ENCODE results near the gene PERM1.

- TF ChIP-seq RAD21 (IDR thresholded peaks at IDR 0.05 in 1 of 2, conservative IDR thresholded peaks at IDR 0.05 in 1 of 2; ENCODE audit: low read depth in 2 of 2, low read length in 2 of 2) (no peak), POLR2A (IDR thresholded peaks at IDR 0.05; ENCODE audit: control extremely low read depth in 1 of 2, low read depth in 2 of 2, low read length in 2 of 2) (no peak), SP1 (IDR thresholded peaks at IDR 0.05; ENCODE audit: low read depth, low read length) (no peak), CTCF (IDR thresholded peaks at IDR 0.05; ENCODE audit: control extremely low read depth in 1 of 3, insufficient read depth in 1 of 3, low read depth in 1 of 3, low read length in 3 of 3) (no peak), KDM4A (IDR thresholded peaks at IDR 0.05; ENCODE audit: low read depth, low read length, severe bottlenecking) (no peak), BACH1 (IDR thresholded peaks at IDR 0.05; ENCODE audit: low read length) (no peak)
These were observed 22.5 kb upstream of the PERM1 start for GRCh38 chr1:1004420-1004779.
